ELF-1 (cell line): ENCODE measurements around the gene CAPN1.

Experiments
- DNase-seq: peaks from one replicate; pipeline ENCODE4 v3.0.0-alpha.2; 2016; ENCODE audit warnings: low read depth, low spot score

CAPN1 gene

GRCh38 chr11:65260756-65261590 lies 79.2 kb downstream of the CAPN1 start:
- no peak for DNase-seq
